ENCODE results near the gene WASL.

DNA sequence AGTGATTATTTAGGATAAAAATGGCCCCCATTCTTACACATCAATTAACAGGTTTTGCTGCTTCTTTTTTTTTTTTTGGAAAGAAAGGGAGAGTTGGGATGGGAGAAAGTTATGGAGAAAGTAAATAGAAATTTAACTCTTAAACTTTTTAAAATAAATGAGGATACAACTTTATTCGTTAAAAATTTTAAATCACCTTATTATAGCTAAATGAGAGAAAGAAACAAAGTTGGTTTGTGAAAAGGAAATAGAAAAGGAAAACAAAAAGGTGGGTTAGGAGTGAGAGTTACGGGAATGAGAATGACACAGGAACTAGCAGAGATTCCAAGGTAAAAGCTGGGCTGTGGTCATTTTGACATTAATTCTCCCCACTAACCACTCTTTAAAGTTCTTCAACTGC is 58.3 kb downstream of the WASL start:
- TF ChIP-seq, protein P1, sequence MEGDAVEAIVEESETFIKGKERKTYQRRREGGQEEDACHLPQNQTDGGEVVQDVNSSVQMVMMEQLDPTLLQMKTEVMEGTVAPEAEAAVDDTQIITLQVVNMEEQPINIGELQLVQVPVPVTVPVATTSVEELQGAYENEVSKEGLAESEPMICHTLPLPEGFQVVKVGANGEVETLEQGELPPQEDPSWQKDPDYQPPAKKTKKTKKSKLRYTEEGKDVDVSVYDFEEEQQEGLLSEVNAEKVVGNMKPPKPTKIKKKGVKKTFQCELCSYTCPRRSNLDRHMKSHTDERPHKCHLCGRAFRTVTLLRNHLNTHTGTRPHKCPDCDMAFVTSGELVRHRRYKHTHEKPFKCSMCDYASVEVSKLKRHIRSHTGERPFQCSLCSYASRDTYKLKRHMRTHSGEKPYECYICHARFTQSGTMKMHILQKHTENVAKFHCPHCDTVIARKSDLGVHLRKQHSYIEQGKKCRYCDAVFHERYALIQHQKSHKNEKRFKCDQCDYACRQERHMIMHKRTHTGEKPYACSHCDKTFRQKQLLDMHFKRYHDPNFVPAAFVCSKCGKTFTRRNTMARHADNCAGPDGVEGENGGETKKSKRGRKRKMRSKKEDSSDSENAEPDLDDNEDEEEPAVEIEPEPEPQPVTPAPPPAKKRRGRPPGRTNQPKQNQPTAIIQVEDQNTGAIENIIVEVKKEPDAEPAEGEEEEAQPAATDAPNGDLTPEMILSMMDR (IDR thresholded peaks at IDR 0.05), result no peak
- TF ChIP-seq EP300 (IDR thresholded peaks at IDR 0.05) (no peak), POLR2AphosphoS5 (IDR thresholded peaks at IDR 0.05) (no peak), POLR2A (IDR thresholded peaks at IDR 0.05) (no peak)
